IPS DF 6.9 (cell line): ENCODE measurements around the gene SHROOM2.

ENCODE experiments used
- DNase-seq: peaks from one replicate; pipeline ENCODE4 v3.0.0-alpha.2; 2013; ENCODE audit warnings: low read depth, low spot score
- H3K27ac ChIP-seq: one replicate; pipeline ENCODE4 v1.5.1; 2013; ENCODE audit warnings: low read length, control low read depth
- H3K27me3 ChIP-seq: 2 replicates; pipeline ENCODE4 v1.6.1; 2013; ENCODE audit warnings: mild to moderate bottlenecking, low read length; ENCODE audit not compliant: control insufficient read depth, insufficient read depth
- H3K36me3 ChIP-seq: 2 replicates; pipeline ENCODE4 v1.6.1; 2013; ENCODE audit warnings: low read length; ENCODE audit not compliant: control insufficient read depth, insufficient read depth
- H3K4me1 ChIP-seq: 2 replicates; pipeline ENCODE4 v1.6.1; 2013; ENCODE audit warnings: low read length; ENCODE audit not compliant: control insufficient read depth, insufficient read depth
- H3K4me3 ChIP-seq: 2 replicates; pipeline ENCODE4 v1.5.1; 2013; ENCODE audit warnings: mild to moderate bottlenecking, low read length
- H3K9me3 ChIP-seq: 2 replicates; pipeline ENCODE4 v1.6.1; 2013; ENCODE audit warnings: low read length, inconsistent platforms; ENCODE audit not compliant: control insufficient read depth, insufficient read depth
- WGBS: extraction: QIAGEN DNeasy Blood & Tissue Kit; methylation state at CpG from one replicate; pipeline ENCODE4 v1.1.7; 2013; ENCODE audit warnings: mixed read lengths, missing lambda C conversion rate; ENCODE audit not compliant: insufficient read length, insufficient coverage; 5-methylcytosine and 5-hydroxymethylcytosine counted together

The SHROOM2 gene

DNA sequence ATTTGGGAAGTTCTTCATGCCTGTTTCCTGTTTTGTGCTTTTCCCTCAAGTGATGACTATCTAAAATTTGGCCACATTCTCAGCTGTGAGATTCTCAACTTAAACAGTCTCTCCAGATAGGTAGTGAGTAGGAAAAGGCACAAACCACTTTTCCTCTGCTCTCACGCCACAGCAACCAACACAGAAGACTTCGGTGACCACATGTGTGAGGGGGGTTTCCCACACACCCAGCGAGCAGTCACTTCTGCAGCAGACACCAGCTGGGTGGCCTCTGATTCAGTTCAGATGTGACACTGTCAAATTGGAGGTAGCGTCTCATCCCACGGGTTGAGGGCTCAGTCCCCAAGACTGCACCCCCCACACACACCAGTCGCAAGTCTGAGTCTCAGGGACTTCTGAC lies 155.9 kb downstream of the SHROOM2 start:
- no CpG with 5 or more reads among the region's 6 CpGs for WGBS

GRCh38 chrX:9943420-9943819 lies 157.2 kb downstream of the SHROOM2 start:
- WGBS = no CpG with 5 or more reads among the region's 5 CpGs
- DNase-seq = no peak
- no peaks in the 10 kb centered on the region for H3K4me1 ChIP-seq
- H3K4me3 ChIP-seq = no peak overlapping the region
- no peak overlapping the region for H3K27ac ChIP-seq
- no peaks in the 10 kb centered on the region for H3K27me3 ChIP-seq
- H3K36me3 ChIP-seq = peaks cover 2% of the 10 kb centered on the region; the same call in 1 of the 2 replicates
- no peaks in the 10 kb centered on the region for H3K9me3 ChIP-seq

More for the DNA sequence above, 155.9 kb downstream of the SHROOM2 start:
- Histone ChIP-seq H3K27ac (no peak overlapping the region), H3K4me3 (no peak overlapping the region), H3K9me3 (no peaks in the 10 kb centered on the region), H3K27me3 (no peaks in the 10 kb centered on the region), H3K4me1 (no peaks in the 10 kb centered on the region), H3K36me3 (peaks cover 2% of the 10 kb centered on the region; the same call in 1 of the 2 replicates)
- no peak for DNase-seq

DNA sequence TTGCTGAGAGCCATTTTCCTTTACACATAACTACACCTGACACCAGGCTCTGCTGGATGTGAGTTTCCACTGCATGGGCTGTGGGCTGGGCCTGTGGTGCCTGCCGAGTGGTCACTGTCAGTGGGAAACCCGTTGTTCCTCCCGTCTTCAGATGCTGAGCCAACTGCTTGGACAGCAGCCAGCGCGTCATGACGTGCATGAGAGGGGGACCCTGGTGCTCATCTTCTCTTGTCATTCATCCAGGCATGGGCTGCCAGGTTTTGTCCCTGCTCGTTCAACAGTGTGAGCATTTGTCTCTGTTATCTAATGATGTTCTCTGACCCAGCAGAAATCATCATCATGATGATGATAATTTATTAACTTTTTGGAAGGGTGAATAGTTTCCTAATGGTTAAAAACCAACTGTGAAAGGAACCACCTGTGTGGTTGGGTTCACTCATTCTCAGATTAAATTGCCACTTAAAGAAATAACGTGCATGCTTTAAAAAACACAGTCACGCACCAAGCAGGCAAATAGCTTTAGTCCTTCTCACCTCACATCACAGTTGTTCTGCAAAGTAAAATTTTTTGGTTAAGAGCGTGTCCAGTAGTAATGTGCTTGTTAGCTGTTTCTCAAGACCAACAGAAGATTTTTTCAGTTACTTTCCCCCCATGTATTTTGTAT lies 161.0 kb downstream of the SHROOM2 start:
- WGBS = no CpG with 5 or more reads among the region's 10 CpGs
- no peaks in the 10 kb centered on the region for H3K9me3 ChIP-seq
- DNase-seq = no peak

GRCh38 chrX:9948406-9948805 lies 162.2 kb downstream of the SHROOM2 start:
- H3K36me3 ChIP-seq = no peaks in the 10 kb centered on the region
- WGBS = no CpG with 5 or more reads among the region's 9 CpGs
- H3K27ac ChIP-seq = no peak overlapping the region
- no peaks in the 10 kb centered on the region for H3K4me1 ChIP-seq
- DNase-seq = no peak
- H3K4me3 ChIP-seq = no peak overlapping the region
- H3K9me3 ChIP-seq = no peaks in the 10 kb centered on the region; the same call in 1 of the 2 replicates
- no peaks in the 10 kb centered on the region for H3K27me3 ChIP-seq

More for the DNA sequence above, 161.0 kb downstream of the SHROOM2 start:
- Histone ChIP-seq H3K4me3 (no peak overlapping the region), H3K36me3 (no peaks in the 10 kb centered on the region), H3K4me1 (no peaks in the 10 kb centered on the region), H3K27ac (no peak overlapping the region), H3K27me3 (no peaks in the 10 kb centered on the region)

DNA sequence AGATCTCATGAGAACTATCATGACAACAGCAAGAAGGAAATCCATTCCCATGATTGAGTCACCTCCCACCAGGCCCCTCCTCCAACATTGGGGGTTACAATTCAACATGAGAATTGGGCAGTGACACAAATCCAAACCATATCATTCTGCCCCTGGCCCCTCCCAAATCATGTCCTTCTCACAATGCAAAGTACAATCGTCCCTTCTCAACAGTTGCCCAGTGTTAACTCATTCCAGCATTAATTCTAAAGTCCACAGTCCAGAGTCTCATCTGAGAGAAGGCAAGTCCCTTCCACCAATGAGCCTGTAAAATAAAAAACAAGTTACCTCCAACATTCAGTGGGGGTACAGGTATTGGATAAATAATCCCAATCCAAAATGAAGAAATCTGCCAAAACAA lies 166.1 kb downstream of the SHROOM2 start:
- WGBS = no CpG with 5 or more reads among the region's 1 CpG
- H3K9me3 ChIP-seq = no peaks in the 10 kb centered on the region; the same call in 1 of the 2 replicates
- H3K27me3 ChIP-seq = no peaks in the 10 kb centered on the region
- no peak overlapping the region for H3K27ac ChIP-seq
- no peak overlapping the region for H3K4me3 ChIP-seq
- DNase-seq = no peak
- no peaks in the 10 kb centered on the region for H3K4me1 ChIP-seq
- H3K36me3 ChIP-seq = no peaks in the 10 kb centered on the region

GRCh38 chrX:9953396-9953795 lies 167.2 kb downstream of the SHROOM2 start:
- Histone ChIP-seq H3K9me3 (no peaks in the 10 kb centered on the region; the same call in 1 of the 2 replicates), H3K36me3 (no peaks in the 10 kb centered on the region), H3K4me3 (no peak overlapping the region), H3K27me3 (no peaks in the 10 kb centered on the region), H3K27ac (no peak overlapping the region), H3K4me1 (no peaks in the 10 kb centered on the region)
- WGBS = no CpG with 5 or more reads among the region's 2 CpGs
- DNase-seq = no peak

GRCh38 chrX:9955506-9955905 lies 169.3 kb downstream of the SHROOM2 start:
- Histone ChIP-seq H3K27ac (no peak overlapping the region), H3K4me1 (no peaks in the 10 kb centered on the region), H3K27me3 (no peaks in the 10 kb centered on the region), H3K36me3 (no peaks in the 10 kb centered on the region), H3K4me3 (no peak overlapping the region), H3K9me3 (no peaks in the 10 kb centered on the region; the same call in 1 of the 2 replicates)
- no CpG with 5 or more reads among the region's 6 CpGs for WGBS
- no peak for DNase-seq

GRCh38 chrX:9957743-9958142 lies 171.5 kb downstream of the SHROOM2 start:
- Histone ChIP-seq H3K4me3 (no peak overlapping the region), H3K27ac (no peak overlapping the region), H3K9me3 (no peaks in the 10 kb centered on the region; the same call in 1 of the 2 replicates), H3K27me3 (no peaks in the 10 kb centered on the region), H3K4me1 (no peaks in the 10 kb centered on the region), H3K36me3 (no peaks in the 10 kb centered on the region)
- WGBS = no CpG with 5 or more reads among the region's 9 CpGs
- no peak for DNase-seq

DNA sequence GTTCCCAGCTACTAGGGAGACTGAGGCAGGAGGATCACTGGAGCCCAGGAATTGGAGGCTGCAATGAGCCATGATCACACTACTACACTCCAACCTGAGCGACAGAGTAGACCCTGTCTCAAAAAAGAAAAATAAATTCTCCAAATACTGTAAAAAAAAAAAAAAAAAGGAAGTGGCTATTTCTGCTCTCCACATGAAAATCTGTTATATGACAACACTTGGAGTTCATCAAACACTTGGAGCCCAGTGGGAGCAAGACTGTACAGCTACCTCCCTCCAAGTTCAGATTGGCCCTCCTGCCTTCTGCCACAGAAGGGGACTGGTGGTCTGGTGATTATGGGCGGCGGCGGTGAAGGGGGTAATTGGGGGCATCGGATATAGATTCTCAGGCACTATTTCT lies 172.0 kb downstream of the SHROOM2 start:
- Histone ChIP-seq H3K4me1 (no peaks in the 10 kb centered on the region), H3K9me3 (no peaks in the 10 kb centered on the region), H3K27ac (no peak overlapping the region), H3K27me3 (no peaks in the 10 kb centered on the region), H3K4me3 (no peak overlapping the region), H3K36me3 (no peaks in the 10 kb centered on the region)
- no CpG with 5 or more reads among the region's 5 CpGs for WGBS
- DNase-seq = no peak

DNA sequence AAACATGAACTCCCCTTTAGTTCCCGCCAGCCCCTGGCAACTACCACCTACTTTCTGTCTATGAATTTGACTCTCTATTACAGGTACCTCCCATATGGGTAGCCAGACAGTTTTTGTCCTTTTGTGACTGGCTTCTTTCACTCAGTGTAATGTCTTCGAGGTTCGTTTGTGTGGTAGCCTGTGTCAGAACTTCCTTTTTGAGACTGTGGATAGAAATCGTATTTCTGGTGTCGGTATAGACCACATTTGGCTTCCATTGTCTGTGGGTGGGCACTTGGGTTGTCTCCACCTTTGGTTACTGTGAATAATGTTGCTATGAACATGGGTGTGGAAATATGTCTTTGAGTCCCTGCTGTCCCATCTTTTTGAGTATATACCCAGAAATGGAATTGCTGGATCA lies 175.5 kb downstream of the SHROOM2 start:
- WGBS = no CpG with 5 or more reads among the region's 5 CpGs
- no peak for DNase-seq
- Histone ChIP-seq H3K4me1 (no peaks in the 10 kb centered on the region), H3K27ac (no peak overlapping the region), H3K36me3 (no peaks in the 10 kb centered on the region), H3K27me3 (no peaks in the 10 kb centered on the region), H3K4me3 (no peak overlapping the region), H3K9me3 (no peaks in the 10 kb centered on the region)
